Measurements from ENCODE around the gene CACNA2D2.

GRCh38 chr3:50436114-50436674 is 67.2 kb downstream of the CACNA2D2 start:
- TF ChIP-seq, protein P1, sequence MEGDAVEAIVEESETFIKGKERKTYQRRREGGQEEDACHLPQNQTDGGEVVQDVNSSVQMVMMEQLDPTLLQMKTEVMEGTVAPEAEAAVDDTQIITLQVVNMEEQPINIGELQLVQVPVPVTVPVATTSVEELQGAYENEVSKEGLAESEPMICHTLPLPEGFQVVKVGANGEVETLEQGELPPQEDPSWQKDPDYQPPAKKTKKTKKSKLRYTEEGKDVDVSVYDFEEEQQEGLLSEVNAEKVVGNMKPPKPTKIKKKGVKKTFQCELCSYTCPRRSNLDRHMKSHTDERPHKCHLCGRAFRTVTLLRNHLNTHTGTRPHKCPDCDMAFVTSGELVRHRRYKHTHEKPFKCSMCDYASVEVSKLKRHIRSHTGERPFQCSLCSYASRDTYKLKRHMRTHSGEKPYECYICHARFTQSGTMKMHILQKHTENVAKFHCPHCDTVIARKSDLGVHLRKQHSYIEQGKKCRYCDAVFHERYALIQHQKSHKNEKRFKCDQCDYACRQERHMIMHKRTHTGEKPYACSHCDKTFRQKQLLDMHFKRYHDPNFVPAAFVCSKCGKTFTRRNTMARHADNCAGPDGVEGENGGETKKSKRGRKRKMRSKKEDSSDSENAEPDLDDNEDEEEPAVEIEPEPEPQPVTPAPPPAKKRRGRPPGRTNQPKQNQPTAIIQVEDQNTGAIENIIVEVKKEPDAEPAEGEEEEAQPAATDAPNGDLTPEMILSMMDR (conservative IDR thresholded peaks at IDR 0.05), result peak; percentile 81
- TF ChIP-seq EZH2 (IDR thresholded peaks at IDR 0.05; ENCODE audit: low read depth), result no peak

All from PC-9 (cell line).